Measurements from ENCODE around the gene PRR36. TPM values are rescaled to one million over a fixed set of nuclear protein-coding genes. Genes with fewer than 3 reads are reported as not detected.
"Not testable (repeated sequence)": the region's sequence is repeated elsewhere in the genome, so short reads cannot be mapped to it uniquely, and the experiment has no call there.

The PRR36 gene
- total RNA-seq, 2 experiments from 2014 or later = 0.20 TPM; not detected in 1

DNA sequence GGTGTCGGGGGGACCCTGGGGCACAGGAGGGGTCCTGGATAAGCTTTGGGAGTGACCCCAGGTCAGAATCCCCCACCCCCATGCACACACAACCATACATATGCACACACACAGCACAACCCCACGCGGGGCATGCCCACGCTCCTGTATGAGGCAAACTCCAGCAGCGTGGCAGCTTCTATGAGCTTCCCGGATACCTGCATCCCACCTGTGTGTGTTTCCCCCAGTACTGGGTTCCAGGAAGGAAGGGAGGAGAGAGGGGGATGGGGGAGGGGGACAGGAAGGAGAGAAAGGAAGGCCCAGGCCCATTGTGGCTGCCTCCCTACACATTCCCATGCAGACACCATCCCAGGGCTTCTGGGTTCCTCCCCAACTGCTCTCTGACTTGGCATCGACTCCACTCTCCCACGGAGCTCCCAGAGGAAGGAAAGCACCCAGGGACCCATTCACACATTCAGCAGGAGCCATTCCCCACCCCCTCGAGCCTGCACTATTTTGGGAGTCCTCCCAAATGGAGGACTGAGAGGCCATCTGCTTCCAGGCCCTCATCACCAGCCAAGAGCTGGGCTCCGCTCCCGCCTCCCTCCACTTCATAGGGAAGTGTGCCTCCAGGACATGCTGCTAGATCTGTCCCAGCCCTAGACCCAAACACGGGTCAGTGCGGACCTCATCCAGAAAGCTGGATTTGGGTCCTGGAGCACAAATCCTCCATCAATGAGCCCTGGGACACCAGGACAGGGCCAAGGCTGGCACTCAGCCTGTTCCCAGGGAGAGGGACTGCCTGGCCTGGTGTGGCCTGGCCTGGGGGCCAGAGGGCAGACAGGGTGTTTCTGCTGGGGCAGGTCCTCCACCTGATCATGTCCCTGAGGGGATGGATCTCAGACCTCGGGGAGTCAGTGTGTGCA lies 13.2 kb downstream of the PRR36 start:
- intact Hi-C loops (cut with micrococcal nuclease) = no loop called here
- TF ChIP-seq, protein P1, sequence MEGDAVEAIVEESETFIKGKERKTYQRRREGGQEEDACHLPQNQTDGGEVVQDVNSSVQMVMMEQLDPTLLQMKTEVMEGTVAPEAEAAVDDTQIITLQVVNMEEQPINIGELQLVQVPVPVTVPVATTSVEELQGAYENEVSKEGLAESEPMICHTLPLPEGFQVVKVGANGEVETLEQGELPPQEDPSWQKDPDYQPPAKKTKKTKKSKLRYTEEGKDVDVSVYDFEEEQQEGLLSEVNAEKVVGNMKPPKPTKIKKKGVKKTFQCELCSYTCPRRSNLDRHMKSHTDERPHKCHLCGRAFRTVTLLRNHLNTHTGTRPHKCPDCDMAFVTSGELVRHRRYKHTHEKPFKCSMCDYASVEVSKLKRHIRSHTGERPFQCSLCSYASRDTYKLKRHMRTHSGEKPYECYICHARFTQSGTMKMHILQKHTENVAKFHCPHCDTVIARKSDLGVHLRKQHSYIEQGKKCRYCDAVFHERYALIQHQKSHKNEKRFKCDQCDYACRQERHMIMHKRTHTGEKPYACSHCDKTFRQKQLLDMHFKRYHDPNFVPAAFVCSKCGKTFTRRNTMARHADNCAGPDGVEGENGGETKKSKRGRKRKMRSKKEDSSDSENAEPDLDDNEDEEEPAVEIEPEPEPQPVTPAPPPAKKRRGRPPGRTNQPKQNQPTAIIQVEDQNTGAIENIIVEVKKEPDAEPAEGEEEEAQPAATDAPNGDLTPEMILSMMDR (IDR thresholded peaks at IDR 0.05) = no peak
- ATAC-seq (no peak), DNase-seq (no peak)
- CTCF ChIA-PET = interaction anchor here (0.8 to 2.3 kb wide), 5 partner anchors 8 to 321 kb away, joined by 3 to 22 read pairs (median 4); partner anchors contain the start of gene MAP2K7
- Mint-ChIP-seq H3K9me3 (no peaks in the 10 kb centered on the region), H3K36me3 (ENCODE audit: low read depth) (no peaks in the 10 kb centered on the region), H3K4me1 (ENCODE audit: low read depth) (peaks cover 9% of the 10 kb centered on the region), H3K4me3 (no peak overlapping the region), H3K27me3 (peaks cover 29% of the 10 kb centered on the region), H3K27ac (no peak overlapping the region)
- POLR2A ChIA-PET = interaction anchor here (1.6 to 2.0 kb wide), 2 partner anchors 32 to 39 kb away, joined by 4 to 6 read pairs; no protein-coding TSS in a partner anchor

DNA sequence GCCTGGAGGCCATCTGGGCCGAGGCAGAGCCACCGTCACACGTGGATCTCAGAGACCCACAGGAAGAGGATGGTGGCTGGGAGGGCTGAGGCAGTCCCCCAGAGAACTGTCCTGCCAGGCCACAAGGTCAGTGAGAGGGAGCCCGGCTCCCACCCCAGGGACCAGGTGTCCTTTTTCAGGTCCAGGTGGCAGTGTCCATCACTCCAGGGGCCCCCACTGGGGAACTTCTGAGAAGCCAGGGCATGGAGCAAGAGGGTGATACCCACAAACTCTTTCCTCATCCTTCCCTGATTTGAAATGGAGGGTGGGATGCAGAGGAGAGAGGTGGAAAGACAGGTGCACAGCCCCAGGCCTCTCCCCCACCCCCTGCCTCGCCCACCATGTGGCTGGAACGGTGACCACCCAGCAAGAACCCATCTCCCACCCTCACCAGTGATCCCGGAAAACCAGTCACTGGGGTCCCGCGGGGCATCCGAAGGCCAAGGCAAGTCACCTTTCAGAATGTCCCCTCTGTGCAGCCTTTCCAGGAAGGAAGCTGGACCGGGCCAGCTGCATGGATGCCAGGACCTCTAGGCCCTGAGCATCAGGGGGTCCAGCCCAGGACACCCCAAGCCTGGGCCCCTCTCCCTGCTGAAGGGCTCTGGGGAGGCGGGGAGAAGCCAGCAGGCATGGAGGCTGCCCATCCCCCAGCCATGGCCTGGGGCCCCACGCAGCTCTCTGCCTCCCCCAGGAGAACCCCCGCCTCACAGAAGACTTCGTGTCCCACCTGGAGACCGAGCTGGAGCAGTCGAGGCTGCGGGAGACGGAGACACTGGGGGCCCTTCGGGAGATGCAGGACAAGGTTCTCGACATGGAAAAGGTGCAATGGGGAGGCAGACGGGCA lies 14.1 kb downstream of the PRR36 start:
- intact Hi-C loops (cut with micrococcal nuclease) = loop anchor here (10.0 kb wide), 1 partner anchor 65 kb away; the partner anchor contains the start of genes CTXN1 and SNAPC2
- Mint-ChIP-seq H3K4me3 (no peak overlapping the region), H3K4me1 (ENCODE audit: low read depth) (peaks cover 5% of the 10 kb centered on the region), H3K27me3 (peaks cover 24% of the 10 kb centered on the region), H3K36me3 (ENCODE audit: low read depth) (no peaks in the 10 kb centered on the region), H3K9me3 (no peaks in the 10 kb centered on the region), H3K27ac (no peak overlapping the region)
- TF ChIP-seq, protein P1 (IDR thresholded peaks at IDR 0.05) = no peak
- CTCF ChIA-PET = interaction anchor here (1.4 to 2.3 kb wide), 2 partner anchors 7 to 9 kb away, joined by 4 to 22 read pairs; no protein-coding TSS in a partner anchor
- DNase-seq (no peak), ATAC-seq (no peak)
- POLR2A ChIA-PET = interaction anchor here (1.6 kb wide), 1 partner anchor 31 kb away, joined by 4 read pairs; no protein-coding TSS in a partner anchor

DNA sequence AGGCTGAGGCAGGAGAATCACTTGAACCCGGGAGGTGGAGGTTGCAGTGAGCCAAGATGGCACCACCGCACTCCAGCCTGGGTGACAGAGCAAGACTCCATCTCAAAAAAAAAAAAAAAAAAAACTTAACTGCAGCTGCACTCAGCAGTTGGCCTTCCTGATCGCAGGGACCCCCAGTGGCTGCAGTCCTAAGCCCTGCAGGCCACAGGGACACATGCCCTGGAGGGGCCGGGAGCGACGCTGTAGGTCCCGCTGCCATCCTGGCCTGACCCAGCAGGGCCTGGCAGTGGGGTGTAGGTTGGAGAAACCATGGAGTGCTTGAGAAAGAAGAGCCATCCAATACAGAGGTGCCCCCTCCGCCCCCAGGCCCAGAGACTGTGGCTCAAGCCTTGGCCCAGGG lies 15.1 kb downstream of the PRR36 start:
- CTCF ChIA-PET = interaction anchor here (2.5 kb wide), 1 partner anchor 10 kb away, joined by 8 read pairs; no protein-coding TSS in a partner anchor
- H3K9me3 Mint-ChIP-seq; POLR2A ChIA-PET; H3K27ac Mint-ChIP-seq; H3K4me3 Mint-ChIP-seq; H3K36me3 Mint-ChIP-seq (ENCODE audit: low read depth); H3K4me1 Mint-ChIP-seq (ENCODE audit: low read depth); ATAC-seq; DNase-seq: not testable (repeated sequence)
- intact Hi-C loops (cut with micrococcal nuclease) = loop anchor here (10.0 kb wide), 1 partner anchor 66 kb away; the partner anchor contains the start of genes CTXN1 and SNAPC2
- peaks cover 19% of the 10 kb centered on the region for H3K27me3 Mint-ChIP-seq

DNA sequence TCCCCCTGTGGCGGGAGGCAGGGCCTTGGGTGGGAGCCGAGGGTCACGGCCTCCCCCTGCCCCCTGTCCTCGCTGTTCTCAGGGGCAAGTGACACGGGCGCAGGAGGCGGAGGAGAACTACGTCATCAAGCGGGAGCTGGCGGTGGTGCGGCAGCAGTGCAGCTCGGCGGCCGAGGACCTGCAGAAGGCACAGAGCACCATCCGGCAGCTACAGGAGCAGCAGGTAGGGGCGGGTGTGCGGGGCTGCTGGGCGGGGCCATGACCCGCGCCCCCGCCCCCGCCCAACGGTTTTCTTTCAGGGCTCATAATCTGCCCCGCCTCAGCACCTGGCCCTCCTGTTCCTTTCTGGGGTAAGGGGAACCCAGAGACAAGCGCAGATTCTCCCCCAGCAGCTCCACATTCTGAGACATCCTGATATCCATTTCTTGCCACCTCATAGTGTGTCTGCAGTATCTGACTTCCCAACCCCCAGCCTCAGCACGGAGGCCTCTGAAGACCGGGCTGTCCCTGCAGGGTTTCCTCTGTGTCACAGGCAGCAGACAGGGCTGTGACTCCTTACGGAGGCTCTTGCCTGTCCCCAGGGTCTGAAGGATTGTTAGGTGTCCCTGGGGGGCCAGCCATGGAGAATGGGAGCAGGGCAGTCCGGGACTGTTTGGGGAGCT lies 15.9 kb downstream of the PRR36 start:
- TF ChIP-seq, protein P1 (IDR thresholded peaks at IDR 0.05) = no peak
- no peaks in the 10 kb centered on the region for H3K9me3 Mint-ChIP-seq
- intact Hi-C loops (cut with micrococcal nuclease) = loop anchor here (10.0 kb wide), 1 partner anchor 67 kb away; the partner anchor contains the start of genes CTXN1 and SNAPC2
- ChIA-PET POLR2A (interaction anchor here (0.7 to 0.9 kb wide), 2 partner anchors 14 to 54 kb away, joined by 3 read pairs; no protein-coding TSS in a partner anchor), CTCF (interaction anchor here (1.0 to 2.5 kb wide), 3 partner anchors 11 to 71 kb away, joined by 3 to 8 read pairs (median 3); no protein-coding TSS in a partner anchor)
- peaks cover 12% of the 10 kb centered on the region for H3K27me3 Mint-ChIP-seq
- no peak overlapping the region for H3K27ac Mint-ChIP-seq
- peaks cover 4% of the 10 kb centered on the region for H3K4me1 Mint-ChIP-seq (ENCODE audit: low read depth)
- peak; percentile 36 for DNase-seq
- no peak for ATAC-seq
- no peak overlapping the region for H3K4me3 Mint-ChIP-seq
- no peaks in the 10 kb centered on the region for H3K36me3 Mint-ChIP-seq (ENCODE audit: low read depth)
